HEK293T (cell line): ENCODE data around the gene RTEL1.
A peak's percentile ranks its signal among the peaks of the same experiment; 100 is the strongest.

Experiments
- CTCF ChIA-PET: fragments of 350-600 bp; formaldehyde crosslinking; extraction: SDS; loops from one replicate; lab custom pipeline; 2021; ENCODE audit warnings: antibody characterized with exemption, inconsistent platforms; lab: Yijun Ruan, JAX
- POLR2A ChIA-PET: fragments of 350-600 bp; formaldehyde crosslinking; extraction: SDS; loops from one replicate; lab custom pipeline; 2020; ENCODE audit warnings: antibody characterized with exemption, inconsistent platforms; lab: Yijun Ruan, JAX
- DNase-seq: peaks from one replicate; pipeline ENCODE4 v3.0.0; 2012; ENCODE audit warnings: mixed read lengths; ENCODE audit errors: extremely low spot score
- ARNT ChIP-seq: fragments of 450-650 bp; IDR thresholded peaks from 2 replicates; pipeline ENCODE4 v1.6.1; 2017; ENCODE audit warnings: mild to moderate bottlenecking
- BHLHE40 ChIP-seq: fragments of 450-650 bp; IDR thresholded peaks from 2 replicates; pipeline ENCODE4 v1.6.1; 2016; ENCODE audit warnings: mild to moderate bottlenecking, moderate library complexity, borderline replicate concordance
- CTBP1 ChIP-seq: fragments of 450-650 bp; IDR thresholded peaks from 2 replicates; pipeline ENCODE4 v1.6.1; 2016; ENCODE audit warnings: borderline replicate concordance
- ELF4 ChIP-seq: fragments of 450-650 bp; IDR thresholded peaks from 2 replicates; pipeline ENCODE4 v1.6.1; 2017; ENCODE audit warnings: antibody characterized with exemption
- FOXA1 ChIP-seq: fragments of 450-650 bp; IDR thresholded peaks from 2 replicates; pipeline ENCODE4 v1.6.1; 2016; ENCODE audit warnings: mild to moderate bottlenecking
- FOXK2 ChIP-seq: fragments of 450-650 bp; IDR thresholded peaks from 2 replicates; pipeline ENCODE4 v1.6.1; 2016; ENCODE audit warnings: mild to moderate bottlenecking
- FOXM1 ChIP-seq: fragments of 450-650 bp; IDR thresholded peaks from 2 replicates; pipeline ENCODE4 v1.6.1; 2017; ENCODE audit warnings: mild to moderate bottlenecking, borderline replicate concordance
- HDGF ChIP-seq: fragments of 450-650 bp; IDR thresholded peaks from 2 replicates; pipeline ENCODE4 v1.6.1; 2017; ENCODE audit warnings: antibody characterized with exemption, borderline replicate concordance
- L3MBTL2 ChIP-seq: fragments of 450-650 bp; conservative IDR thresholded peaks from 2 replicates; pipeline ENCODE4 v1.6.1; 2016; ENCODE audit warnings: mild to moderate bottlenecking
- LEF1 ChIP-seq: fragments of 450-650 bp; IDR thresholded peaks from 2 replicates; pipeline ENCODE4 v1.6.1; 2017; ENCODE audit warnings: mild to moderate bottlenecking, borderline replicate concordance
- NFRKB ChIP-seq: fragments of 450-650 bp; IDR thresholded peaks from 2 replicates; pipeline ENCODE4 v1.6.1; 2016; ENCODE audit warnings: mild to moderate bottlenecking, moderate library complexity
- PKNOX1 ChIP-seq: fragments of 450-650 bp; IDR thresholded peaks from 2 replicates; pipeline ENCODE4 v1.6.1; 2016
- SP1 ChIP-seq: fragments of 450-650 bp; IDR thresholded peaks from 2 replicates; pipeline ENCODE4 v1.6.1; 2017
- SUZ12 ChIP-seq: fragments of 450-650 bp; IDR thresholded peaks from 2 replicates; pipeline ENCODE4 v1.6.1; 2016; ENCODE audit warnings: mild to moderate bottlenecking
- TARDBP ChIP-seq: fragments of 450-650 bp; IDR thresholded peaks from 2 replicates; pipeline ENCODE4 v1.6.1; 2016
- ZNF384 ChIP-seq: fragments of 450-650 bp; IDR thresholded peaks from 2 replicates; pipeline ENCODE4 v1.6.1; 2016

Gene RTEL1

GRCh38 chr20:63704749-63705117 lies 46.6 kb downstream of the RTEL1 start:
- DNase-seq = peak; percentile 2
- TF ChIP-seq HDGF (no peak), PKNOX1 (no peak), L3MBTL2 (no peak), LEF1 (no peak), NFRKB (no peak)
- ChIA-PET CTCF (no interaction called here), POLR2A (no interaction called here)

- POLR2A ChIA-PET = no interaction called here
Measured at GRCh38 chr20:63705232-63706026, 47.3 kb downstream of the RTEL1 start.

DNA sequence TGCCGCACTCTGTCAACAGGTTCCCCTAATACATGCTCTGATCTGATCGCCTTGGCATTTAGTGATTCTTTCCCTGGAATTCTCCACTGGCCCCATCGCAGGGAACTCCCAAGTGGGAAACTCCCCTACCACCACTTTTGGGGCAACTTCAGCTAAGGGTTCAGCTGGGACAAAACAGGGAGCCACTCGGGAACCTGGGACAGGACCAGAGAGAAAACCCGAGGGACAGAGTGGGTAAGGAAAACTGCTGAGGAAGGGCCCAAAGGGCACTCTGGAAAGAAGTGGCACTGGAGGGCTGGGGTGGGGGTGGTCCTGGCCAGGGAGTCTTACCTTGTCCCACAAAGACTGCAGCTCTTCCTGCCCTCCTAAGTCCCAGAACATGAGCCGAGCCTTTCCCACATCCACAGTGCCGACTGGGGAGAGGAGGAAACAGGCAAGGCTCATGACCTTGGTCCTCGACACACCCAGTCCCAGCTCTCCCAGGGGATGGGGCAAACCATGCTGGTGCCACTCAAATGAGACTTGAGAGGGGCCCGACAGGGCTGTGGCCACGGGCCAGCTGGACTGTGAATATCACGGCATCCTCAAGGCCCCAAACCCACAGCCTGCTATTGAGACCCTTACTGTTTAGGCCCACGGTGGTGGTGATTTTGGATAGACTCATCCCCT lies 48.0 kb downstream of the RTEL1 start:
- no peak for TF ChIP-seq NFRKB
- TF ChIP-seq FOXM1 = no peak
- TF ChIP-seq SP1 = no peak
- TF ChIP-seq L3MBTL2 = no peak
- DNase-seq = peak; percentile 6
- ChIA-PET POLR2A (no interaction called here), CTCF (no interaction called here)

More at GRCh38 chr20:63705232-63706026, 47.3 kb downstream of the RTEL1 start:
- TF ChIP-seq ARNT (no peak), HDGF (no peak), SUZ12 (no peak), CTBP1 (no peak), L3MBTL2 (no peak), ELF4 (no peak), FOXK2 (no peak), LEF1 (no peak), ZNF384 (no peak), BHLHE40 (no peak), FOXA1 (no peak), FOXM1 (no peak), SP1 (no peak), NFRKB (no peak), TARDBP (no peak), PKNOX1 (no peak)
- DNase-seq = peak; percentile 3
- CTCF ChIA-PET = no interaction called here

DNA sequence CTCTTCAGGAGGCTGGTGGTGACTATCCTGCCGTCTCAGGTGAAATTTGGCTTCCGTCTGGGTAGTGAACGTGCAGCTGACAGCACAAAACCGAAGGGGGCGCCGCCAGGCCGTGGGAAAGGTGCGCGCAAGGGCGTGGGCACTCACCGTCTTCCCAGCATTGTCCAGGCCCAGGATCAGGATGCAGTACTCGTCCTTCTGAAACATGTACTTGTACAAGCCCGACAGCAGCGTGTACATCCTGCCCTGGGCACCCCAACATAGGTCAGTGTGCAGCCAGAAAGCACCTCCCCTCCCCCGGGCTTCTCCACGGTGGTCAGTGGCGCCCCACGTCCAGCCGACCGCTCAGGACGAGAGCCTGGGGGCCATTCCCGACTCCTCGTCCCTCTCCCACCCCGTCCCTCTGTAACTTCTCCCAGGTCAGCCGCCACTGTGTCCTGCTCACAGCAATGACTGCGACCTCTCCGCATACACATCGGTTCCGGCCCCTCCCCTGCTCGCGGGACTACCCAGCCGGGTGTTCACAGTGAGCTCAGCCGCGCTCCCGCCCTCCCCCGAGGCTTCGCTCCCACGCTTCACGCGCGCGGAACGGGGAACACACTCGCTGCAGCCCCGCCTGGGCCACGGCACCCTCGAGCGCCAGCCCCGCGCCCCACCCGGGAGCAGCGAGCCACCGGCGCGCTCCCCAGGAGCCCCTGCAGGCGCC lies 48.9 kb downstream of the RTEL1 start:
- peak; percentile 47 for DNase-seq
- TF ChIP-seq CTBP1 = no peak
- TF ChIP-seq FOXM1 = no peak
- no peak for TF ChIP-seq FOXK2
- no peak for TF ChIP-seq ARNT
- no peak for TF ChIP-seq LEF1
- no peak for TF ChIP-seq L3MBTL2
- TF ChIP-seq TARDBP = no peak
- TF ChIP-seq ZNF384 = no peak
- no peak for TF ChIP-seq PKNOX1
- no peak for TF ChIP-seq FOXA1
- TF ChIP-seq SP1 = no peak
- no peak for TF ChIP-seq ELF4
- TF ChIP-seq HDGF = no peak
- ChIA-PET POLR2A (interaction anchor here (0.6 to 1.7 kb wide), 13 partner anchors 8 to 169 kb away, joined by 3 to 9 read pairs (median 4); partner anchors contain the start of genes LIME1, PTK6, RTEL1 and SLC2A4RG), CTCF (no interaction called here)

- CTCF ChIA-PET = interaction anchor here (0.6 kb wide), 1 partner anchor 31 kb away, joined by 3 read pairs; the partner anchor contains the start of gene SLC2A4RG
- TF ChIP-seq FOXA1 = no peak
- 0 out of 2 replicates have a peak, but pooled peaks have one; percentile 1 for TF ChIP-seq ARNT
- no peak for TF ChIP-seq NFRKB
- 0 out of 2 replicates have a peak, but pooled peaks have one; percentile 15 for TF ChIP-seq ELF4
- TF ChIP-seq PKNOX1 = no peak
- no peak for TF ChIP-seq FOXM1
- TF ChIP-seq HDGF = 0 out of 2 replicates have a peak, but pooled peaks have one; percentile 60
- TF ChIP-seq CTBP1 = no peak
- TF ChIP-seq SP1 = no peak
- POLR2A ChIA-PET = interaction anchor here (0.6 to 2.0 kb wide), 20 partner anchors 9 to 170 kb away, joined by 3 to 17 read pairs (median 4); partner anchors contain the start of genes HELZ2, LIME1, PTK6 and RTEL1
- DNase-seq = peak; percentile 91
Measured at GRCh38 chr20:63707558-63708300, 49.6 kb downstream of the RTEL1 start, which contains the start of the genes ARFRP1 and ZGPAT. ARFRP1 (minus strand) TSS chr20:63707976; CDS start chr20:63707091, 885 bp downstream. ZGPAT (plus strand) TSS chr20:63708039; CDS start chr20:63708581, 542 bp downstream.
